ENCODE data around the gene IGDCC3. TPM values are rescaled to one million over a fixed set of nuclear protein-coding genes. Genes with fewer than 3 reads are reported as not detected.

The IGDCC3 gene
- polyA plus RNA-seq, 2 of the 4 experiments (the other 2 are of a cell fraction), result 0.04 to 0.12 TPM

- FAIRE-seq, result peak; percentile 18
- CTCF ChIA-PET, result interaction anchor here (0.6 to 42.0 kb wide), 42 partner anchors 7 to 784 kb away, joined by 3 to 772 read pairs (median 6); partner anchors contain the start of genes CLPX, HACD3, IGDCC3 and RNU5B-1
Measured at GRCh38 chr15:65384895-65385869, 7.4 kb upstream of the IGDCC3 start.

More at GRCh38 chr15:65384895-65385869, 7.4 kb upstream of the IGDCC3 start:
- peak overlapping the region; percentile 63 to 77 for H3K27ac ChIP-seq
- ATAC-seq (peak; percentile 85 to 94), DNase-seq (ENCODE audit: low read depth in 1 of 2, low spot score in 1 of 2) (peak; percentile 89 to 94)
- H3K4me2 ChIP-seq, result peak overlapping the region; percentile 78
- peak overlapping the region; percentile 31 for H3K4me3 ChIP-seq
- POLR2A ChIA-PET, result interaction anchor here (0.8 to 1.5 kb wide), 3 partner anchors 66 to 485 kb away, joined by 3 to 6 read pairs (median 4); partner anchors contain the start of gene RNU5B-1
- WGBS (ENCODE audit: missing lambda C conversion rate), result 27% methylated on average over 39 of the region's 43 CpGs
- H3K9me3 ChIP-seq, result no peaks in the 10 kb centered on the region
- peak; percentile 58; the same call in 1 of the 2 replicates for TF ChIP-seq E2F6 (IDR thresholded peaks at IDR 0.05; ENCODE audit: borderline replicate concordance, low read depth)
- TF ChIP-seq TFCP2L1 (CRISPR knock-in tag; IDR thresholded peaks at IDR 0.05), result no peak
- TF ChIP-seq SMC3 (IDR thresholded peaks at IDR 0.05), result peak; percentile 97
- no peak for TF ChIP-seq ELK1 (IDR thresholded peaks at IDR 0.05; ENCODE audit: low read depth, low read length)
- peak; percentile 93 for TF ChIP-seq CTCF (IDR thresholded peaks at IDR 0.05)
- no peak for TF ChIP-seq RFX5 (IDR thresholded peaks at IDR 0.05)
- TF ChIP-seq HOXB5 (CRISPR knock-in tag; IDR thresholded peaks at IDR 0.05), result 0 out of 2 replicates have a peak, but pooled peaks have one; percentile 22
- peak in 1 of 2 experiments; percentile 43; a peak in 1 of 5 replicates for TF ChIP-seq JUN (IDR thresholded peaks at IDR 0.05)
- no peak for TF ChIP-seq ESRRA (IDR thresholded peaks at IDR 0.05; ENCODE audit: borderline replicate concordance, low read length)
- TF ChIP-seq MYC (IDR thresholded peaks at IDR 0.05; ENCODE audit: borderline replicate concordance, low read length), result peak; percentile 87
- peak; percentile 93 to 97 for TF ChIP-seq RAD21 (conservative IDR thresholded peaks at IDR 0.05 in 1 of 2, IDR thresholded peaks at IDR 0.05 in 1 of 2)
- peak; percentile 94 for TF ChIP-seq MAX (IDR thresholded peaks at IDR 0.05)
- no peak for TF ChIP-seq FOSL2 (IDR thresholded peaks at IDR 0.05)
- TF ChIP-seq FOSL2 (CRISPR knock-in tag; IDR thresholded peaks at IDR 0.05), result no peak
- TF ChIP-seq PHF8 (IDR thresholded peaks at IDR 0.05; ENCODE audit: borderline replicate concordance, low read depth), result no peak
- TF ChIP-seq HOXB13 (CRISPR knock-in tag; IDR thresholded peaks at IDR 0.05; ENCODE audit: low read depth), result peak; percentile 54; the same call in 1 of the 2 replicates
- no peak for TF ChIP-seq RCOR1 (IDR thresholded peaks at IDR 0.05; ENCODE audit: low read depth, low read length)
- TF ChIP-seq HMGXB4 (CRISPR knock-in tag; IDR thresholded peaks at IDR 0.05; ENCODE audit: borderline replicate concordance), result 0 out of 2 replicates have a peak, but pooled peaks have one; percentile 21
- no peak; the same call in 1 of the 2 replicates for TF ChIP-seq USF2 (IDR thresholded peaks at IDR 0.05)
- peaks cover 12% of the 10 kb centered on the region; the same call in 2 of the 3 replicates for H3K4me1 ChIP-seq

All from A549 (cell line).